K562 (cell line): ENCODE data around the gene UNC5B. TPM values are rescaled to one million over a fixed set of nuclear protein-coding genes. Genes with fewer than 3 reads are reported as not detected.

Experiments used
- ATAC-seq: fragments of 200-7000 bp; cut with Tn5 transposase; 3 replicates; pipeline ENCODE4 v1.9.1; 2020; ENCODE audit warnings: moderate library complexity
- BruUV-seq: library from RNA; stranded (reverse); fragments of 400-500 nt; replicated peaks from 2 replicates; lab custom pipeline; 2021; lab: Mats Ljungman, UMichigan
- CTCF ChIA-PET: fragments of 300-600 bp; formaldehyde crosslinking; extraction: SDS; loops from one replicate; lab custom pipeline; 2021; ENCODE audit warnings: low intra/inter-chr PET ratio; lab: Yijun Ruan, JAX
- POLR2A ChIA-PET: fragments of 300-600, 350-650 bp; sonication (Branson Sonifier 250); formaldehyde crosslinking; extraction: SDS; loops from one replicate; lab custom pipeline; 2021; ENCODE audit warnings: antibody characterized with exemption, inconsistent platforms; lab: Yijun Ruan, JAX
- DNase-seq, 4 experiments: peaks; one replicate each; pipeline versions ENCODE4 v3.0.0 to v3.0.0-alpha.2; 2011 to 2018; ENCODE audit warnings: low spot score in 3 of 4, mixed read lengths in 3 of 4; ENCODE audit errors: extremely low read depth in 1 of 4
- FAIRE-seq: peaks from 2 replicates; lab custom pipeline; 2011; peaks lifted over from hg19 to GRCh38; lab: Jason Lieb, UNC
- H2AFZ ChIP-seq: 2 replicates; pipeline ENCODE4 v1.6.0; 2011; ENCODE audit warnings: low read depth, low read length, control low read depth, inconsistent platforms
- H3K27ac ChIP-seq: fragments of 200-600 bp; 3 replicates; pipeline ENCODE4 v1.8.0; 2011; ENCODE audit warnings: low read depth, mild to moderate bottlenecking, control low read depth, inconsistent platforms, low read length, moderate library complexity, mixed read lengths; ENCODE audit errors: extremely low read depth
- H3K27me3 ChIP-seq, 2 experiments: fragments of 300-600 bp in 1 of 2; 2 replicates in 1 of 2; 3 replicates in 1 of 2; pipeline versions ENCODE4 v1.6.0 to v1.8.0; 2011; ENCODE audit warnings: inconsistent platforms in 2 of 2, low read length in 2 of 2, mild to moderate bottlenecking in 1 of 2, mixed read lengths in 1 of 2, moderate library complexity in 1 of 2; ENCODE audit not compliant: control insufficient read depth in 2 of 2, insufficient read depth in 2 of 2
- H3K36me3 ChIP-seq: fragments of 300-600 bp; 3 replicates; pipeline ENCODE4 v1.8.0; 2011; ENCODE audit warnings: mild to moderate bottlenecking, low read length, inconsistent platforms; ENCODE audit not compliant: control insufficient read depth, insufficient read depth
- H3K4me1 ChIP-seq, 2 experiments: fragments of 200-600 bp in 1 of 2; replicated peaks in 1 of 2; 2 replicates in 1 of 2; 3 replicates in 1 of 2; pipeline versions ENCODE4 v1.5.1 to v1.8.0; 2011; ENCODE audit warnings: inconsistent platforms in 2 of 2, low read length in 2 of 2, mild to moderate bottlenecking in 1 of 2, mixed read lengths in 1 of 2, moderate library complexity in 1 of 2; ENCODE audit not compliant: control insufficient read depth in 2 of 2, insufficient read depth in 2 of 2
- H3K4me2 ChIP-seq: 2 replicates; pipeline ENCODE4 v1.6.1; 2011; ENCODE audit warnings: low read length, control low read depth, inconsistent platforms, mixed read lengths; ENCODE audit not compliant: insufficient read depth
- H3K4me3 ChIP-seq: fragments of 200-600 bp; sonication (generic), shearing (Covaris generic); 2 replicates; pipeline ENCODE4 v1.5.1; 2016; ENCODE audit warnings: control low read depth, inconsistent platforms
- H3K79me2 ChIP-seq: fragments of 200-600 bp; 3 replicates; pipeline ENCODE4 v1.8.0; 2011; ENCODE audit warnings: low read length, inconsistent platforms; ENCODE audit not compliant: control insufficient read depth, insufficient read depth
- H3K9ac ChIP-seq, 2 experiments: 2 replicates each; pipeline versions ENCODE4 v1.6.0 to v1.6.1; 2011; ENCODE audit warnings: low read depth in 2 of 2, low read length in 2 of 2, control low read depth in 1 of 2, inconsistent platforms in 1 of 2, mild to moderate bottlenecking in 1 of 2, mixed read lengths in 1 of 2; ENCODE audit not compliant: insufficient read depth in 1 of 2
- H3K9me1 ChIP-seq: one replicate; pipeline ENCODE4 v1.6.0; 2011; ENCODE audit warnings: inconsistent platforms, mild to moderate bottlenecking, low read length, moderate library complexity; ENCODE audit not compliant: control insufficient read depth, insufficient read depth
- H3K9me3 ChIP-seq: replicated peaks from 2 replicates; pipeline ENCODE4 v1.5.1; 2011; ENCODE audit warnings: low read depth, low read length, inconsistent platforms; ENCODE audit not compliant: control insufficient read depth, insufficient read depth
- H4K20me1 ChIP-seq: replicated peaks from 2 replicates; pipeline ENCODE4 v1.6.1; 2011; ENCODE audit warnings: low read length, inconsistent platforms, mixed read lengths; ENCODE audit not compliant: control insufficient read depth, insufficient read depth
- ADNP ChIP-seq: fragments of 200-800 bp; sonication (Bioruptor generic); IDR thresholded peaks from 2 replicates; pipeline ENCODE4 v1.6.1; 2016; ENCODE audit warnings: missing genetic modification characterization, missing compliant biosample characterization
- ATF6 ChIP-seq: sonication (generic); formaldehyde crosslinking; IDR thresholded peaks from 2 replicates; pipeline ENCODE4 v1.4.0; 2020; ENCODE audit warnings: mild to moderate bottlenecking, missing genetic modification reagents
- BCOR ChIP-seq: fragments of 450-650 bp; IDR thresholded peaks from 2 replicates; pipeline ENCODE4 v1.6.1; 2016
- DLX4 ChIP-seq: fragments of 250-450 bp; sonication (Bioruptor Pico); IDR thresholded peaks from 2 replicates; pipeline ENCODE4 v1.6.1; 2021; ENCODE audit warnings: mild to moderate bottlenecking
- GATAD2A ChIP-seq: fragments of 450-650 bp; IDR thresholded peaks from 2 replicates; pipeline ENCODE4 v1.6.1; 2017
- KDM1A ChIP-seq, 2 experiments: fragments of 450-650 bp; IDR thresholded peaks; 2 replicates each; pipeline ENCODE4 v1.6.1; 2016; ENCODE audit warnings: mild to moderate bottlenecking in 2 of 2
- RBM25 ChIP-seq: fragments of 200-400 bp; formaldehyde crosslinking; IDR thresholded peaks from 2 replicates; pipeline ENCODE4 v1.6.1; 2018; ENCODE audit warnings: low read length, low read depth, moderate library complexity; ENCODE audit not compliant: severe bottlenecking
- VEZF1 ChIP-seq: fragments of 200-800 bp; sonication (Bioruptor generic); IDR thresholded peaks from 2 replicates; pipeline ENCODE4 v1.6.1; 2017; ENCODE audit warnings: missing genetic modification characterization, missing compliant biosample characterization
- ZBTB26 ChIP-seq: fragments of 450-650 bp; formaldehyde crosslinking; IDR thresholded peaks from 2 replicates; pipeline ENCODE4 v1.4.0; 2022; ENCODE audit warnings: missing genetic modification characterization
- ZFPM2 ChIP-seq: fragments of 250-450 bp; sonication (Bioruptor Pico); IDR thresholded peaks from 2 replicates; pipeline ENCODE4 v1.5.1; 2022; ENCODE audit warnings: mild to moderate bottlenecking
- ZKSCAN1 ChIP-seq: fragments of 150-350 bp; IDR thresholded peaks from 2 replicates; pipeline ENCODE4 v1.6.1; 2016; ENCODE audit warnings: low read depth, low read length
- ZNF165 ChIP-seq: fragments of 250-450 bp; sonication (Bioruptor Pico); IDR thresholded peaks from 2 replicates; pipeline ENCODE4 v1.4.0; 2020; ENCODE audit warnings: borderline replicate concordance
- ZNF589 ChIP-seq: fragments of 200-800 bp; sonication (Bioruptor generic); IDR thresholded peaks from 2 replicates; pipeline ENCODE4 v1.6.1; 2016; ENCODE audit warnings: low read depth, missing genetic modification characterization, missing compliant biosample characterization
- WGBS: fragments of 100-300 bp; shearing (Covaris generic); methylation state at CpG from one replicate; pipeline ENCODE4 v1.1.6; 2016; ENCODE audit warnings: low coverage, mixed read lengths; ENCODE audit not compliant: insufficient coverage; ENCODE audit errors: missing lambda C conversion rate; 5-methylcytosine and 5-hydroxymethylcytosine counted together
- in situ Hi-C: fragments of 300-500 bp; cut with MboI; formaldehyde crosslinking; loops from 4 replicates; pipeline ENCODE4 v1.15.0; 2018; ENCODE audit warnings: inconsistent platforms, mixed read lengths
- intact Hi-C: fragments of 100-400 bp; cut with micrococcal nuclease; formaldehyde crosslinking; loops from 2 replicates; pipeline ENCODE4 v1.14.2; 2022
- polyA plus RNA-seq, 8 experiments: library from polyadenylated mRNA; depleted of rRNA in 4 of 8; stranded (reverse) in 5 of 8; unstranded in 3 of 8; fragments of >200 nt; fragmentation: Nextera tagmentation in 2 of 8; fragmentation: Illumina TruSeq in 1 of 8; extraction: Ambion mirVana in 2 of 8; extraction: Trizol in 1 of 8; gene quantifications; 2 replicates each; pipeline versions ENCODE4 v1.2.1 to v1.2.3, GENCODE V29; 2011 to 2014; ENCODE audit warnings: inconsistent platforms in 1 of 8, missing spikeins in 1 of 8
- total RNA-seq, 7 experiments: library from RNA; depleted of rRNA in 6 of 7; stranded (reverse); fragments of >200 nt in 6 of 7; fragmentation: Illumina TruSeq in 2 of 7; extraction: Trizol in 2 of 7; gene quantifications; 2 replicates each; pipeline versions ENCODE4 v1.2.1 to v1.2.3, GENCODE V29; 2011 to 2021; ENCODE audit warnings: low replicate concordance in 1 of 7

UNC5B gene
- total and polyA plus RNA-seq, 9 of the 15 experiments (the other 6 are each of a cell fraction or from before 2014, with no cell fraction given): 0.10 to 8.4 (median 2.1) TPM

- H3K36me3 ChIP-seq: no peaks in the 10 kb centered on the region
- peaks cover 0 to 5% of the 10 kb centered on the region in 2 experiments; a peak in 2 of 5 replicates for H3K27me3 ChIP-seq
- intact Hi-C loops: loop anchor here (1.0 to 10.0 kb wide), 6 partner anchors 168 to 730 kb away; no protein-coding TSS in a partner anchor
- 48% methylated on average over 11 of the region's 11 CpGs for WGBS
- no peak for ATAC-seq
- peak overlapping the region; percentile 57 for H3K4me2 ChIP-seq
- peak overlapping the region; percentile 85 for H2AFZ ChIP-seq
- no peaks in the 10 kb centered on the region for H3K9me1 ChIP-seq
- no peaks in the 10 kb centered on the region for H3K9me3 ChIP-seq
- ChIA-PET POLR2A (interaction anchor here (0.6 to 1.3 kb wide), 3 partner anchors 39 to 658 kb away, joined by 3 read pairs; no protein-coding TSS in a partner anchor), CTCF (interaction anchor here (1.1 to 5.8 kb wide), 5 partner anchors 255 to 582 kb away, joined by 5 to 32 read pairs (median 8); no protein-coding TSS in a partner anchor)
- H3K4me1 ChIP-seq: peaks cover 10 to 13% of the 10 kb centered on the region in 2 experiments; a peak in 4 of 5 replicates
- no TSS peak for BruUV-seq
- peak overlapping the region in 1 of 2 experiments; percentile 23; a peak in 2 of 4 replicates for H3K9ac ChIP-seq
- H3K79me2 ChIP-seq: 0 out of 3 replicates have a peak, but pooled peaks cover 2% of the 10 kb centered on the region
- peak; percentile 50; the same call in 1 of the 2 replicates for TF ChIP-seq BCOR
- no peak for TF ChIP-seq DLX4 (CRISPR knock-in tag)
- TF ChIP-seq ZNF589 (CRISPR knock-in tag): no peak
- TF ChIP-seq ZNF165 (CRISPR knock-in tag): 0 out of 2 replicates have a peak, but pooled peaks have one; percentile 14
- peak; percentile 57 for TF ChIP-seq RBM25
- TF ChIP-seq VEZF1 (CRISPR knock-in tag): peak; percentile 37
- no peak for TF ChIP-seq ZBTB26 (CRISPR knock-in tag)
- no peak for TF ChIP-seq ATF6 (CRISPR knock-in tag)
- no peak for TF ChIP-seq GATAD2A
- peak; percentile 38; the same call in 1 of the 2 replicates for TF ChIP-seq ADNP
- TF ChIP-seq ZKSCAN1: no peak
- no peak for TF ChIP-seq ZFPM2 (CRISPR knock-in tag)
- peak in 1 of 2 experiments; percentile 54; a peak in 1 of 4 replicates for TF ChIP-seq KDM1A (IDR thresholded peaks at IDR 0.05)
- no peak overlapping the region for H3K4me3 ChIP-seq
- H3K27ac ChIP-seq: no peak overlapping the region
- no peaks in the 10 kb centered on the region for H4K20me1 ChIP-seq
- FAIRE-seq: no peak
- no peak for DNase-seq
- in situ Hi-C loops: loop anchor here (5.0 to 25.0 kb wide), 5 partner anchors 253 to 1023 kb away; no protein-coding TSS in a partner anchor
These were observed 102.4 kb downstream of the UNC5B start for GRCh38 chr10:71314694-71315225.
